ENCODE measurements around the gene LGR6.

GRCh38 chr1:202251424-202252256 lies 58.0 kb downstream of the LGR6 start:
- TF ChIP-seq YY1 (IDR thresholded peaks at IDR 0.05; ENCODE audit: insufficient read depth, insufficient read length) (no peak), SUZ12 (IDR thresholded peaks at IDR 0.05; ENCODE audit: extremely low read depth, insufficient read depth, insufficient read length) (no peak)

All from NT2/D1 (cell line).